GM19324 (cell line): ENCODE measurements around the gene TDRD7.

Source experiments
- ATAC-seq: cut with Tn5 transposase; IDR thresholded peaks from one replicate; pipeline ENCODE4 v1.9.1; 2021; ENCODE audit warnings: mild to moderate bottlenecking, moderate library complexity; ENCODE audit not compliant: unreplicated experiment, low FRiP score

The TDRD7 gene

GRCh38 chr9:97521576-97522333 is 109.9 kb downstream of the TDRD7 start:
- ATAC-seq: no peak

GRCh38 chr9:97524424-97524823 is 112.5 kb downstream of the TDRD7 start:
- no peak for ATAC-seq

GRCh38 chr9:97525451-97525850 is 113.6 kb downstream of the TDRD7 start:
- ATAC-seq: no peak

GRCh38 chr9:97526895-97527575 is 115.1 kb downstream of the TDRD7 start:
- no peak for ATAC-seq

GRCh38 chr9:97527626-97528528 is 116.0 kb downstream of the TDRD7 start:
- no peak for ATAC-seq

- no peak for ATAC-seq
Observed at GRCh38 chr9:97528529-97529230, 116.8 kb downstream of the TDRD7 start.

- peak; percentile 51 for ATAC-seq
Observed at GRCh38 chr9:97529363-97530076, 117.6 kb downstream of the TDRD7 start.

GRCh38 chr9:97531888-97532376 is 120.0 kb downstream of the TDRD7 start:
- ATAC-seq: no peak

- ATAC-seq: no peak
Observed at GRCh38 chr9:97534185-97534584, 122.3 kb downstream of the TDRD7 start.

GRCh38 chr9:97534961-97535594 is 123.2 kb downstream of the TDRD7 start:
- no peak for ATAC-seq

- no peak for ATAC-seq
Observed at GRCh38 chr9:97535771-97536170, 123.9 kb downstream of the TDRD7 start.

- ATAC-seq: no peak
Observed at GRCh38 chr9:97536480-97536879, 124.6 kb downstream of the TDRD7 start.

GRCh38 chr9:97543561-97543960 is 131.7 kb downstream of the TDRD7 start:
- no peak for ATAC-seq

- ATAC-seq: no peak
Observed at GRCh38 chr9:97545486-97545885, 133.6 kb downstream of the TDRD7 start.
